HG03520 (cell line): ENCODE results near the gene ATOX1.
"Not testable (repeated sequence)": the region's sequence is repeated elsewhere in the genome, so short reads cannot be mapped to it uniquely, and the experiment has no call there.

Source experiments
- ATAC-seq: cut with Tn5 transposase; IDR thresholded peaks from one replicate; pipeline ENCODE4 v1.9.1; 2021; ENCODE audit warnings: mild to moderate bottlenecking, moderate library complexity; ENCODE audit not compliant: unreplicated experiment

ATOX1 gene

GRCh38 chr5:151758430-151759241, at the start of gene ATOX1:
Gene ATOX1, minus strand, starts transcription at chr5:151758631. Its CDS starts 80 bp downstream, at chr5:151758551.
- peak; percentile 98 for ATAC-seq

- no peak for ATAC-seq
These were observed 47.2 kb upstream of the ATOX1 start for GRCh38 chr5:151805414-151806223.

- no peak for ATAC-seq
These were observed 42.1 kb upstream of the ATOX1 start for GRCh38 chr5:151800532-151800931.

- no peak for ATAC-seq
These were observed 41.0 kb upstream of the ATOX1 start for GRCh38 chr5:151799407-151799806.

- no peak for ATAC-seq
These were observed 40.2 kb upstream of the ATOX1 start for GRCh38 chr5:151798674-151799073.

DNA sequence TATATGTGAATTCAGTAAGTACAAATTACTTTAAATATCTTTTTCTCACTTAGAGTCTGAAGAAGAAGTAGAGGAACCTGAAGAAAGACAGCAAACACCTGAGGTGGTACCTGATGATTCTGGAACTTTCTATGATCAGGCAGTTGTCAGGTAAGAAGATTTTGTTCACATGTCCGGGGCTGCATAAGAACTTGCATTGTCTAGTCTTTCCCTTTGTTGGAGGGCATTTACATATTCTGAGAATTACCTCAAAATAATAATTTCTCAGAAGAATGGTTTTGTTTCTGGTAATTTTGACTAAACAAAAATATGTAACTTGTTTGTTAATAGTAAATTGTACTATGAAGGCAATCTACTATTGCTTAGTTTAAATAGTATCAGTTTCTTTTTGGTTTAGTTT, 37.0 kb upstream of the ATOX1 start:
- ATAC-seq = no peak

- ATAC-seq = no peak
These were observed 34.9 kb upstream of the ATOX1 start for GRCh38 chr5:151793358-151793757.

GRCh38 chr5:151787817-151788216, 29.4 kb upstream of the ATOX1 start:
- no peak for ATAC-seq

DNA sequence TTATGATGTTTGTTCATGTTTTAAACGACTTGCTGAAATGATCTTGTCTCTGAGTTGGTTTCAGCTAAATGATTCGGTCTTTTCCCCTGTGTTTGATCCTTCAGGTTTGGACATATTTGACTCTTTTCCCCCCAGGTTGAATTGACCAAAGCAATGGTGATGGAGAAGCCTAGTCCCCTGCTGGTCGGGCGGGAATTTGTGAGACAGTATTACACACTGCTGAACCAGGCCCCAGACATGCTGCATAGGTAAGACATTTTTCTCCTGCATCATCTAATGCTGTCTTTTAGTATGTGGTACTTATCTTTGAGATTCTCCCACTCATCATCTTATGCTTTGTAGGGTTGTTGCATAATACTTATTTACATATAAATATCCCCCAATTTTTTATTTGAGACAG, 28.0 kb upstream of the ATOX1 start:
- no peak for ATAC-seq

DNA sequence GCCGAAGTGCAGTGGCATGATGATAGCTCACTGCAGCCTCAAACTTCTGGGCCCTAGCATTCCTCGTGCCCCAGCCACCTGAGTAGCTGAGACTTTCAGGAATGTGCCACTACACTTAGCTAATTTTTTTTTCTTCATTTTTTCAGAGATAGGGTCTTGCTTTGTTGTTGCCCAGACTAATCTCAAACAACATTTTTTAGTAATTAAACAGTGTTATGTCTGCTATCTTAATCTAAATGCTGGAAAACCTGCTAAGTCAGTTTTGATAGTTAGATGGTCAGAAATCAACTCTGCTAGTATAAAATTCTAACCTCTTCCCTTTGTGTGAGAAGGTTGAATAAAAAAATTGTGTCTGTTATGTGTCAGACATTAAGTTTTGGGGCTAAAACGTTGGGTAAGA, 25.7 kb upstream of the ATOX1 start:
- ATAC-seq = no peak

DNA sequence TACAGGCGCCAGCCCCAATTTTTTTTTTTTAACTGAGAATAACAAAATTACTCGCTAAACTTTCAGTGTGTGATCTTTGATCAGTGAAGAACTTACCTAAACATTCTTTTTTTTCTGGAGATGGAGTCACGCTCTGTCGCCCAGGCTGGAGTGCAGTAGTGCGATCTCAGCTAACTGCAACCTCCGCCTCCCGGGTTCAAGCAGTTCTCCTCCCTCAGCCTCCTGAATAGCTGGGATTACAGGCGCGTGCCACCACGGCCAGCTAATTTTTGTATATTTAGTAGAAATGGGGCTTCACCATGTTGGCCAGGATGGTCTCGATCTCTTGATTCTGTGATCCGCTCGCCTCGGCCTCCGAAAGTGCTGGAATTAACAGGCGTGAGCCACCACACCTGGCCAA, 25.2 kb upstream of the ATOX1 start:
- not testable (repeated sequence) for ATAC-seq

GRCh38 chr5:151781201-151781600, 22.8 kb upstream of the ATOX1 start:
- no peak for ATAC-seq

GRCh38 chr5:151780348-151780747, 21.9 kb upstream of the ATOX1 start:
- ATAC-seq = no peak

DNA sequence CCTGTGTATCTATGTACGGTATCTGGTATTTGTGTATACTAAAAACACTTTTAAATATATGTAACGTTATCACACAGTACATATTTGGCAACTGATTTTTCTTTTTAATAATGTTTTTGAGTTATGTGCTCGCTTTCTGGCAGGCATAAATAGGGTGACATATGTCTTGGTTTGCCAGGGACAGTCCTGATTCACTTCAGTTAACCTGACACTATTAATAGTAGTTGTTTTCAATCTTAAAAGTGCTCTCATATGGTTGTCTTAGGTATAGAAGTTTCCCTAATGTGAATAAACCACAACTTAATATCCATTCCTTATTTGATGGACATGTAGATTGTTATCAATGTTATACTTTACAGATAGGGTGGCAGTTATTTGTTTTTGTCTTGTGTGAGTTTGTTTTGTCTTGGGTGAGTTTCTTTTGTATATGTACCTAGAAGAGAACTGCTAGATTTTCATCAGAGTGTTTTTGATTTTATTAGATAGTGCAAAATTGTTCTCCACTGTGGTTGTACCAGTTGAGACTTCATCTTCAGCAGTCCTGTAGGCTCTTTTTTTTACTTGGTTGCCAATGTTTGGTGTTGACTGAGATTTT, 21.2 kb upstream of the ATOX1 start:
- ATAC-seq = no peak

GRCh38 chr5:151775025-151775606, 16.7 kb upstream of the ATOX1 start:
- no peak for ATAC-seq

- ATAC-seq = no peak
These were observed 15.5 kb upstream of the ATOX1 start for GRCh38 chr5:151773951-151774350.

GRCh38 chr5:151772846-151773561, 14.6 kb upstream of the ATOX1 start:
- ATAC-seq = no peak

GRCh38 chr5:151772029-151772845, 13.8 kb upstream of the ATOX1 start:
- ATAC-seq = no peak

DNA sequence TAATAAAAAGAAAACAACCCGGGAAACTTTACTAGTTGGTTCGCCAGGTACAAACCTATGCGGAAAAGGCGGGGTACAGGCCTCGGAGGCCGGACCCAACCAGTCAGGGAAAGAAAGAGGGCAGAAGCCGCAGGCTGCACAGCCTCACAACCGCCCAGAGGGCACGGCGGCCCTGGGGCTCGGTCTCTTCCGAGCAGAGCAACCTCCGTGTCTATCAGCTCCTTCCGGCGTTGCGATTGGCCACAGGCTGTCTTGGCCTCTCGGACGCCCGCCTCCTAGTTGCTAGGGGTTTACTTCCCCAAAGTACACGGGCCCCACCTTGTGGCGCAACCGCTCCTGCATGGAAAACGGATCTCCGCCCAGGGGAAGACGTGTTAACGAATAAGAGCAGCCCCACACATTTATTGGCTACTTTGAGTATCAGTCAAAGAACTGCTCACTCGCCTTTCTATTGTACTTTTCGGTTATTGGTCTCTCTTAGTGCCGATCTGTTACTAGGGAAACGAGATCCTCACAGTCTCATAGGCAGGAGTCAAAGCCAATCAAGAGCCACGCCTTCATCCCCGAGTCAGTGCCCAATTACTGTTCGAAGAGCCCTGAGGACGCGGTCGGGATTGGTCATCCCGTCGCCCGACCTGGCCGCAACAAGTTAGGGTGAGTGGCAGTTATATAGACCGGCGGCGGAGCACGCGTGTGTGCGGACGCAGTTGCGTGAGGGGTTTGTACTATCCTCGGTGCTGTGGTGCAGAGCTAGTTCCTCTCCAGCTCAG, 13.0 kb upstream of the ATOX1 start, which contains the start of gene G3BP1:
Gene G3BP1, plus strand, starts transcription at position 696 of the 770 bp plus-strand sequence. CDS start 14,667 bp downstream, outside the sequence.
- ATAC-seq = peak; percentile 80
